ENCODE data around the gene DDO.

GRCh38 chr6:110399219-110400071, 15.9 kb downstream of the DDO start:
- TF ChIP-seq TAF1 (IDR thresholded peaks at IDR 0.05; ENCODE audit: low read depth) (no peak), EP300 (IDR thresholded peaks at IDR 0.05; ENCODE audit: borderline replicate concordance) (no peak), TEAD4 (IDR thresholded peaks at IDR 0.05) (no peak), REST (IDR thresholded peaks at IDR 0.05; ENCODE audit: low read depth) (no peak), TCF12 (IDR thresholded peaks at IDR 0.05; ENCODE audit: low read depth) (no peak), MAX (IDR thresholded peaks at IDR 0.05) (no peak), RAD21 (IDR thresholded peaks at IDR 0.05; ENCODE audit: low read depth) (no peak), CREB1 (IDR thresholded peaks at IDR 0.05; ENCODE audit: low read depth) (no peak), ZBTB7A (IDR thresholded peaks at IDR 0.05; ENCODE audit: low read depth) (no peak), USF1 (IDR thresholded peaks at IDR 0.05) (no peak), EGR1 (IDR thresholded peaks at IDR 0.05) (no peak), YY1 (IDR thresholded peaks at IDR 0.05; ENCODE audit: low read depth) (no peak)
